DOHH2 (cell line): ENCODE results near the gene TRAF5.
"Not testable (repeated sequence)": the region's sequence is repeated elsewhere in the genome, so short reads cannot be mapped to it uniquely, and the experiment has no call there.

ENCODE experiments used
- H3F3A ChIP-seq: fragments of 200-600 bp; sonication (generic), shearing (Covaris generic); 2 replicates; pipeline ENCODE4 v1.6.0; 2016; ENCODE audit warnings: antibody characterized with exemption, mild to moderate bottlenecking; ENCODE audit not compliant: control insufficient read depth, insufficient read depth
- H3K27ac ChIP-seq: fragments of 200-600 bp; sonication (generic); 2 replicates; pipeline ENCODE4 v1.5.1; 2014; ENCODE audit warnings: low read depth, mild to moderate bottlenecking, low read length, moderate library complexity
- H3K27me3 ChIP-seq: fragments of 200-600 bp; sonication (generic); 2 replicates; pipeline ENCODE4 v1.6.1; 2014; ENCODE audit warnings: mild to moderate bottlenecking, low read length, mixed read lengths; ENCODE audit not compliant: control insufficient read depth
- H3K36me3 ChIP-seq: fragments of 200-600 bp; sonication (generic); 2 replicates; pipeline ENCODE4 v1.6.1; 2014; ENCODE audit warnings: mild to moderate bottlenecking, low read length, moderate library complexity, mixed read lengths; ENCODE audit not compliant: control insufficient read depth
- H3K4me1 ChIP-seq: fragments of 200-600 bp; sonication (generic); 2 replicates; pipeline ENCODE4 v1.6.1; 2014; ENCODE audit warnings: mild to moderate bottlenecking, low read length, mixed read lengths; ENCODE audit not compliant: control insufficient read depth
- H3K4me2 ChIP-seq: fragments of 200-600 bp; sonication (generic); 2 replicates; pipeline ENCODE4 v1.6.0; 2014; ENCODE audit warnings: mild to moderate bottlenecking, low read length, moderate library complexity
- H3K4me3 ChIP-seq: fragments of 200-600 bp; sonication (generic); 2 replicates; pipeline ENCODE4 v1.5.1; 2014; ENCODE audit warnings: mild to moderate bottlenecking, low read length, mixed read lengths
- H3K79me2 ChIP-seq: fragments of 200-600 bp; sonication (generic); 2 replicates; pipeline ENCODE4 v1.6.1; 2014; ENCODE audit warnings: mild to moderate bottlenecking, low read length, mixed read lengths; ENCODE audit not compliant: control insufficient read depth
- H3K9me2 ChIP-seq: fragments of 200-600 bp; sonication (generic); replicated peaks from 2 replicates; pipeline ENCODE4 v1.6.1; 2014; ENCODE audit warnings: mild to moderate bottlenecking, low read length, mixed read lengths; ENCODE audit not compliant: control insufficient read depth
- H3K9me3 ChIP-seq: fragments of 200-600 bp; sonication (generic); 2 replicates; pipeline ENCODE4 v1.6.1; 2014; ENCODE audit warnings: antibody characterized with exemption, low read length, mixed read lengths; ENCODE audit not compliant: control insufficient read depth, insufficient read depth
- H4K20me1 ChIP-seq: fragments of 200-600 bp; sonication (generic); 2 replicates; pipeline ENCODE4 v1.6.0; 2014; ENCODE audit warnings: low read depth, mild to moderate bottlenecking, antibody characterized with exemption, low read length, moderate library complexity; ENCODE audit not compliant: control insufficient read depth, insufficient read depth
- EZH2phosphoT487 ChIP-seq: fragments of 200-600 bp; sonication (generic); IDR thresholded peaks from 2 replicates; pipeline ENCODE4 v1.6.1; 2017; ENCODE audit warnings: borderline replicate concordance, mild to moderate bottlenecking, antibody characterized with exemption, low read length, moderate library complexity, mixed read lengths
- TF ChIP-seq, protein P1 (sequence below): fragments of 200-600 bp; sonication (generic); IDR thresholded peaks from one replicate; pipeline ENCODE4 v1.5.1; 2014; ENCODE audit warnings: antibody characterized with exemption, mild to moderate bottlenecking, low read depth, low read length; ENCODE audit not compliant: poor library complexity, severe bottlenecking

Gene TRAF5

DNA sequence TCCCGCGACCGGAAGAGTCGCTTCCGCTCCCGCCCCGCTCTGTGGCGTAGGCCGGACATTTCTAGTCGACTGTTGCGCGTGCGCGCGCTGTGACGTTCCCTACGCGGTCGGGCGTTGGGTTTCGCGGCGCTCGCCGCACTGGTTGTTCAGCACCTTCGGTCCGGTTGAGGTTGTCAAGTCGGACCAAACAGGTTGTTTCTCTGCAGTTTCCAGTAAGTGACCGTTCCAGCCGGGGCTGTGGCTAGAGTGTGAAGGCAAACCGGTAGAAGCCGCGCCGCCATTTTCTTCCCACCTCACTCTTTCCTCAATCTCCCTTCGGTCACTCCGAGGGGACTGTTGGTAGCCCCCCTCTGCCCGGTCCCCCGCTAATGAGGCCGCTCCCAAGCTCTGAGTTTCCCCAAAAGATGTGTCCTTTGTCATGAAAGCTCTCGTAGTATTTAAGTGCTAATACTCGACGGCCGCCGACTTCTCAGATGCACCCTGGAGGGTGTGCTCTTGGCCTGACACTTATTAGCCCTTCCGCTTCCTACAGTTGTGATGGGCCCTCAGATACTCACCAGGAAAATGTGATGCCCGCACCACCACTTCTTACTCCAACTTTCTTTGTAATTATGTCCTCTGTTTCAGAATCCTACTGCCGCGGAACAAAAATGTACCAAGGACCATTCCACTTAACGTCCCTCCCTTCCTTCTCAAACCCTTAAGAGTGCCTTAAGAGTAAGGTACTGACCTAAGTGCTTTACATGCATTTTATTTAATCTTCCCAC lies 56.3 kb downstream of the TRAF5 start:
- H3K9me3 ChIP-seq = no peaks in the 10 kb centered on the region
- H3K79me2 ChIP-seq = peaks cover 19% of the 10 kb centered on the region
- TF ChIP-seq EZH2phosphoT487 = no peak
- TF ChIP-seq, protein P1, sequence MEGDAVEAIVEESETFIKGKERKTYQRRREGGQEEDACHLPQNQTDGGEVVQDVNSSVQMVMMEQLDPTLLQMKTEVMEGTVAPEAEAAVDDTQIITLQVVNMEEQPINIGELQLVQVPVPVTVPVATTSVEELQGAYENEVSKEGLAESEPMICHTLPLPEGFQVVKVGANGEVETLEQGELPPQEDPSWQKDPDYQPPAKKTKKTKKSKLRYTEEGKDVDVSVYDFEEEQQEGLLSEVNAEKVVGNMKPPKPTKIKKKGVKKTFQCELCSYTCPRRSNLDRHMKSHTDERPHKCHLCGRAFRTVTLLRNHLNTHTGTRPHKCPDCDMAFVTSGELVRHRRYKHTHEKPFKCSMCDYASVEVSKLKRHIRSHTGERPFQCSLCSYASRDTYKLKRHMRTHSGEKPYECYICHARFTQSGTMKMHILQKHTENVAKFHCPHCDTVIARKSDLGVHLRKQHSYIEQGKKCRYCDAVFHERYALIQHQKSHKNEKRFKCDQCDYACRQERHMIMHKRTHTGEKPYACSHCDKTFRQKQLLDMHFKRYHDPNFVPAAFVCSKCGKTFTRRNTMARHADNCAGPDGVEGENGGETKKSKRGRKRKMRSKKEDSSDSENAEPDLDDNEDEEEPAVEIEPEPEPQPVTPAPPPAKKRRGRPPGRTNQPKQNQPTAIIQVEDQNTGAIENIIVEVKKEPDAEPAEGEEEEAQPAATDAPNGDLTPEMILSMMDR = no peak
- H3K4me1 ChIP-seq = peaks cover 17% of the 10 kb centered on the region
- no peaks in the 10 kb centered on the region for H3K9me2 ChIP-seq
- H3K4me2 ChIP-seq = peak overlapping the region; percentile 87
- no peaks in the 10 kb centered on the region for H3K27me3 ChIP-seq
- H3K4me3 ChIP-seq = peak overlapping the region; percentile 96
- H3F3A ChIP-seq = peaks cover 19% of the 10 kb centered on the region
- peak overlapping the region; percentile 47 for H3K27ac ChIP-seq
- H3K36me3 ChIP-seq = peaks cover 3% of the 10 kb centered on the region; the same call in 1 of the 2 replicates
- no peaks in the 10 kb centered on the region for H4K20me1 ChIP-seq

DNA sequence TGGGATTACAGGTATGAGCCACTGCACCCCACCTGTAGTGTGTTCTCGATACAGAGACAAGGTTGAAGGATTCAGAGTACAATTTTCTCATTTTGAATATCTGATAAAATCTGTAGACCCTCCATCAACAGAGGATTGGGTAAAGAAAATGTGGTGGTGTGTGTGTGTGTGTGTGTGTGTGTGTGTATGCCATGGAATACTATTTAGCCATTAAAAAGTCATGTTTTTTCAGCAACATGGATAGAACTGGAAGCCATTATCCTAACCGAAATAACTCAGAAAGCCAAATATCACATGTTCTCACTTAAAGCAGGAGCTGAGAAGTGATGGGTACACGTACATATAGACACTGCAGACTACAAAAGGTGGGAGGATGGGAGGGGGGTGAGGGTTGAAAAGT lies 57.9 kb downstream of the TRAF5 start:
- Histone ChIP-seq H4K20me1 (no peaks in the 10 kb centered on the region), H3K36me3 (peaks cover 3% of the 10 kb centered on the region; the same call in 1 of the 2 replicates), H3F3A (peaks cover 23% of the 10 kb centered on the region), H3K4me1 (peaks cover 17% of the 10 kb centered on the region), H3K9me3 (no peaks in the 10 kb centered on the region), H3K4me2 (no peak overlapping the region), H3K27ac (no peak overlapping the region), H3K79me2 (peaks cover 19% of the 10 kb centered on the region), H3K4me3 (no peak overlapping the region), H3K27me3 (no peaks in the 10 kb centered on the region), H3K9me2 (no peaks in the 10 kb centered on the region)
- TF ChIP-seq, protein P1 = no peak
- no peak for TF ChIP-seq EZH2phosphoT487

DNA sequence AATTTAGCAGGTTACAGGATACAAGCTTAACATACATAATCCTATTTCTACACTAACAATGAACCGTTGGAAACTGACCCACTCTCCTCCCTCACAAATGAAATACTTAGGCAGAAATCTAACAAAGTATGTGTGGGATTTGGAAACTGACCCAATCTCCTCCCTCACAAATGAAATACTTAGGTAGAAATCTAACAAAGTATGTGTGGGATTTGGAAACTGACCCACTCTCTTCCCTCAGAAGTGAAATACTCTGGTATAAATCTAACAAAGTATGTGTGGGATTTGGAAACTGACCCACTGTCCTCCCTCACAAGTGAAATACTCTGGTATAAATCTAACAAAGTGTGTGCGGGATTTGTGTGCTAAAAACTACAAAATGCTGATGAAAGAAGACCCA lies 60.3 kb downstream of the TRAF5 start:
- Histone ChIP-seq H3K27me3 (no peaks in the 10 kb centered on the region), H3K4me1 (peaks cover 13% of the 10 kb centered on the region), H3K4me2 (no peak overlapping the region), H3K36me3 (peaks cover 5% of the 10 kb centered on the region; the same call in 1 of the 2 replicates), H3K27ac (no peak overlapping the region), H3K9me2 (no peaks in the 10 kb centered on the region), H3F3A (peaks cover 4% of the 10 kb centered on the region), H4K20me1 (no peaks in the 10 kb centered on the region), H3K79me2 (peaks cover 19% of the 10 kb centered on the region), H3K9me3 (no peaks in the 10 kb centered on the region), H3K4me3 (no peak overlapping the region)
- TF ChIP-seq EZH2phosphoT487 = no peak
- TF ChIP-seq, protein P1 = no peak

DNA sequence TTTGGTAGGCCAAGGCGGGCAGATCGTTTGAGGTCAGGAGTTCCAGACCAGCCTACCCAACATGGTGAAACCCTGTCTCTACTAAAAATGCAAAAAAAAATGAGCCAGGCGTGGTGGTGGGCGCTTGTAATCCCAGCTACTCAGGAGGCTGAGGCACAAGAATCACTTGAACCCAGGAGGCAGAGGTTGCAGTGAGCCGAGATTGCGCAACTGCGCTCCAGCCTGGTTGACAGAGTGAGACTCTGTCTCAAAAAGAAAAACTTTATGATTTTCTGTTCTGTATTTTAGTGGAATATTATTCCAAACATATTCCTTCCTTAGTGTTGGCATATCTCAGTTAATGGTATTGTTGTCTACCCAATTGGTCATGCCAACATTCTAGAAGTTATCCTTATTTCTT lies 64.2 kb downstream of the TRAF5 start:
- H3K79me2 ChIP-seq, H3K9me2 ChIP-seq, H3K9me3 ChIP-seq, H3K4me3 ChIP-seq, H3K4me2 ChIP-seq, H3K4me1 ChIP-seq, H3K27me3 ChIP-seq, H3K27ac ChIP-seq, H3F3A ChIP-seq, H4K20me1 ChIP-seq: not testable (repeated sequence)
- H3K36me3 ChIP-seq = peaks cover 14% of the 10 kb centered on the region
